ENCODE measurements around the gene DIP2C.

DIP2C gene

DNA sequence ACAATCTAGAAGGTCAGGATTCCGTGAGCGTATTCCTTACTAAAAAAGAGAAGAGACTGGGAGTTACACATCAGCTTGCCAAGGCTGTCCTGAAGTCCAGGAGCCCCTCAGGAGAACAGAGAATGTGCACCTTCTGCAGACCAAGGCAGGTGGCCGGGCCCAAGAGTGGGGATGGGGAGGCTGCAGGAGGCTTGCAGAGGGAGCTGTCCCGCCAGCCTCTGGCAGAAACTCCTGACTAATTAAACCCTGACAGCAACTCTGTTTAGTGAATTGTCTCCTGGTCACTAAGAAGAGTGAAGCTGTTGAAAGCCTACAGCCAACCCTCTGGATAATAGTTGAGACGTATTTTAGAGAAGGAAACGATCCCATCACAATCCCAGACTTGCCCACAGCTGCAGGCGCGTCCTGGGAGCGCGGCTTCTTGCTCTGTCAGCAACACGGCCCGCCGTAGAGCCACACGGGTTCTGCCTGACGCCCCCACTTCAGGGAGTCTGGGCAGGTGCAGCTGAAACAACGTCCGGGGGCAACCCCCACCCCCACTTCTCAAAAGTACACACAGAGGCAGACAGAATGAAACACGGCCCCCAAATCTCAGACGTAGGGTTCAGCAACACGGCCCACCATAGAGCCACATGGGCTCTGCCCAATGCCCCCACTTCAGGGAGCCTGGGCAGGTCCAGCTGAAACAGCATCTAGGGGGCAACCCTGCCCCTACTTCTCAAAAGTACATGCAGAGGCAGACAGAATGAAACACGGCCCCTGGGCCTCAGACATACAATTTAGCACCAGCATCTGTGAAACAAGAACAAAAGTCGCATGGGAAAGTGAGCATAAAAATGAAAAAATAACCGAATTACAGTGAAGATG is 45.2 kb downstream of the DIP2C start:
- in situ Hi-C loops (cut with HindIII; ENCODE audit: low pct_ligation_motif_present, low sequenced_read_pairs) = no loop called here
- Histone ChIP-seq H3K4me3 (ENCODE audit: low read depth, low read length) (no peak overlapping the region), H3K36me3 (replicated peaks) (no peaks in the 10 kb centered on the region), H3K27ac (no peak overlapping the region), H3K27me3 (replicated peaks) (no peaks in the 10 kb centered on the region)
- DNase-seq = no peak
- no peak for TF ChIP-seq CTCF (IDR thresholded peaks at IDR 0.05; ENCODE audit: low read depth, low read length, missing control alignments)

GRCh38 chr10:642186-642890 is 47.1 kb downstream of the DIP2C start:
- H3K4me3 ChIP-seq (ENCODE audit: low read depth, low read length) = no peak overlapping the region
- H3K27me3 ChIP-seq (replicated peaks) = no peaks in the 10 kb centered on the region
- no peak for TF ChIP-seq CTCF (IDR thresholded peaks at IDR 0.05; ENCODE audit: low read depth, low read length, missing control alignments)
- DNase-seq = no peak
- in situ Hi-C loops (cut with HindIII; ENCODE audit: low pct_ligation_motif_present, low sequenced_read_pairs) = no loop called here
- H3K27ac ChIP-seq = no peak overlapping the region
- no peaks in the 10 kb centered on the region for H3K36me3 ChIP-seq (replicated peaks)

DNA sequence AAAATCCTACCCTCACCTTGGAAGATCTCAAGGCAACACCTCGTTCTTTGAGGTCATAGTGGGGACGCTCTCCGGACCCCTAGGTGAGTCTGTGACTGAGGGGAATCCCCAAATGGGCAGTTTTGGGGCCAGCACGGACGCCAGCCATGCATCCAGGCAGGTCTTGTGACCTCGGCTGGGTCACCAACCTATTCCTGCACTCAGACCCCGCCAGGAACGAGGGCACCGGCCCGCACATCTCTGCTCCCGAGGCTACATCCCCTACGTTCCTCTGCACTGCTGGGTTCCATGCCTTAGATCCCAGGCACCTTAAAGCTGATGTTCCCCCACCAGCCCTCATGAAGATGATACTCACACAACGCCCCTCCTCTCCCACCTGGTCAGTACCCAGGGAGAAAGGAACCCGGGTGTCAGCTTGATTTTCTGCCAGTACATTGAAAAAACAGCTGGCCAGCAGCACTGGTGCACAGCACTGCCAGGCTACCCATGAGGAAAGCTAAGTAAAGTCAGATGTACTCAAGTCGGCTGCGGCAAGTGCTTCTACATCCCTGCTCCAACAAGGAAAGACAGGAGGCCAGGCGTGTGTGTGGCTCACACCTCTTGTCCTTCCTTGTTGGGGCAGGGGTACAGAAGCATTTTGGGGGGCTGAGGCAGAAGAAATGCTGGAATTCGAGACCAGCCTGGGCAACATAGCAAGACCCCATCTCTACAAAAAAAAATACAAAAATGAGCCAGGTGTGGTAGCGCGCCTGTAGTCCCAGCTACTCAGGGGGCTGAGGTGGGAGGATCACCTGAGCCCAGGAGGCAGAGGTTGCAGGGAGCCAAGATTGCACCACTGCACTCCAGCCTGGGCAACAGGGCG is 48.1 kb downstream of the DIP2C start:
- DNase-seq = no peak
- no peaks in the 10 kb centered on the region for H3K36me3 ChIP-seq (replicated peaks)
- H3K27ac ChIP-seq = no peak overlapping the region

DNA sequence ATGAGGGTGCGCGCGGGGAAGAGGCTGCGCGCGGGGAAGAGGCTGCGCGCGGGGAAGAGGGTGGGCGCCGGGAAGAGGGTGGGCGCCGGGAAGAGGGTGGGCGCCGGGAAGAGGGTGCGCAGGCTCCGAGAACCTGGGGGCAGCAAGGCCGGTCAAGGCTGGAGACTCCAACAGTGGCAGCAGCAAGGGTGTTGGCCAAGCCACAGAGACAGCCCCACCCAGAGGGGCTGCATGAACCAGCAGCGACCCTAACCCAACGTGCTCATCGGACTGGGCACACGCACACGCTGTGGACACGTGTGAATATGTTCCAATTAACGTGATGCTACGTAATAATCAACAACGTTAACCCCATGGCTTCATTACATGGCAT is 48.8 kb downstream of the DIP2C start:
- TF ChIP-seq CTCF (IDR thresholded peaks at IDR 0.05; ENCODE audit: low read depth, low read length, missing control alignments) = no peak
- H3K36me3 ChIP-seq (replicated peaks) = no peaks in the 10 kb centered on the region
- H3K4me3 ChIP-seq (ENCODE audit: low read depth, low read length) = no peak overlapping the region
- no peak for DNase-seq
- no peak overlapping the region for H3K27ac ChIP-seq
- no peaks in the 10 kb centered on the region for H3K27me3 ChIP-seq (replicated peaks)
- in situ Hi-C loops (cut with HindIII; ENCODE audit: low pct_ligation_motif_present, low sequenced_read_pairs) = no loop called here

More for the DNA sequence above, 48.1 kb downstream of the DIP2C start:
- H3K4me3 ChIP-seq (ENCODE audit: low read depth, low read length) = no peak overlapping the region
- no peak for TF ChIP-seq CTCF (IDR thresholded peaks at IDR 0.05; ENCODE audit: low read depth, low read length, missing control alignments)
- H3K27me3 ChIP-seq (replicated peaks) = no peaks in the 10 kb centered on the region
- in situ Hi-C loops (cut with HindIII; ENCODE audit: low pct_ligation_motif_present, low sequenced_read_pairs) = no loop called here

- Histone ChIP-seq H3K4me3 (ENCODE audit: low read depth, low read length) (no peak overlapping the region), H3K36me3 (replicated peaks) (no peaks in the 10 kb centered on the region), H3K27me3 (replicated peaks) (no peaks in the 10 kb centered on the region), H3K27ac (no peak overlapping the region)
- TF ChIP-seq CTCF (IDR thresholded peaks at IDR 0.05; ENCODE audit: low read depth, low read length, missing control alignments) = no peak
- in situ Hi-C loops (cut with HindIII; ENCODE audit: low pct_ligation_motif_present, low sequenced_read_pairs) = no loop called here
- DNase-seq = no peak
Measured at GRCh38 chr10:639751-640672, 49.5 kb downstream of the DIP2C start.

Data from brain microvascular endothelial cell (primary cell).